ENCODE measurements around the gene C1orf232.

DNA sequence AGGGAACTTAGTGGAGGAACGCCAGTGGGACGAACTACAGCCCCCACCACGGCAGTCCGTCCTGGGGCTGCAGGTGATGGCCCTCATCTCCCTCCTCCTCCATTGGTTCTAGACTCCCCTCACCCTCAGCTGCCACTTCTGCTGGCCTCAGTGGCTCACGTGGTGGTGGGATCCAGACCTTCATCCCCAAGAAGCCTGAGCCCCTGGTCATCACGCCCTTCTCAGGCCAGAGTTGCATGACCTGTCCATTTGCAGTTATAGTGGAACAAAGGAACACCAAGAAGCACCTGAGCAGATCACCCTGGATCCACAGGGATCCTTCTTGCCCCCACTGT is 22.8 kb downstream of the C1orf232 start:
- TF ChIP-seq POLR2AphosphoS5 (IDR thresholded peaks at IDR 0.05) (no peak), EP300 (IDR thresholded peaks at IDR 0.05) (no peak)
- TF ChIP-seq, protein P1, sequence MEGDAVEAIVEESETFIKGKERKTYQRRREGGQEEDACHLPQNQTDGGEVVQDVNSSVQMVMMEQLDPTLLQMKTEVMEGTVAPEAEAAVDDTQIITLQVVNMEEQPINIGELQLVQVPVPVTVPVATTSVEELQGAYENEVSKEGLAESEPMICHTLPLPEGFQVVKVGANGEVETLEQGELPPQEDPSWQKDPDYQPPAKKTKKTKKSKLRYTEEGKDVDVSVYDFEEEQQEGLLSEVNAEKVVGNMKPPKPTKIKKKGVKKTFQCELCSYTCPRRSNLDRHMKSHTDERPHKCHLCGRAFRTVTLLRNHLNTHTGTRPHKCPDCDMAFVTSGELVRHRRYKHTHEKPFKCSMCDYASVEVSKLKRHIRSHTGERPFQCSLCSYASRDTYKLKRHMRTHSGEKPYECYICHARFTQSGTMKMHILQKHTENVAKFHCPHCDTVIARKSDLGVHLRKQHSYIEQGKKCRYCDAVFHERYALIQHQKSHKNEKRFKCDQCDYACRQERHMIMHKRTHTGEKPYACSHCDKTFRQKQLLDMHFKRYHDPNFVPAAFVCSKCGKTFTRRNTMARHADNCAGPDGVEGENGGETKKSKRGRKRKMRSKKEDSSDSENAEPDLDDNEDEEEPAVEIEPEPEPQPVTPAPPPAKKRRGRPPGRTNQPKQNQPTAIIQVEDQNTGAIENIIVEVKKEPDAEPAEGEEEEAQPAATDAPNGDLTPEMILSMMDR (IDR thresholded peaks at IDR 0.05) = no peak

Measured in esophagus muscularis mucosa (tissue), 4 donors.